ENCODE measurements around the gene WFS1. TPM values are rescaled to one million over a fixed set of nuclear protein-coding genes. Genes with fewer than 3 reads are reported as not detected.

The WFS1 gene
- polyA plus RNA-seq, 1 of the 3 experiments (the other 2 are of a cell fraction), result 18.7 TPM

DNA sequence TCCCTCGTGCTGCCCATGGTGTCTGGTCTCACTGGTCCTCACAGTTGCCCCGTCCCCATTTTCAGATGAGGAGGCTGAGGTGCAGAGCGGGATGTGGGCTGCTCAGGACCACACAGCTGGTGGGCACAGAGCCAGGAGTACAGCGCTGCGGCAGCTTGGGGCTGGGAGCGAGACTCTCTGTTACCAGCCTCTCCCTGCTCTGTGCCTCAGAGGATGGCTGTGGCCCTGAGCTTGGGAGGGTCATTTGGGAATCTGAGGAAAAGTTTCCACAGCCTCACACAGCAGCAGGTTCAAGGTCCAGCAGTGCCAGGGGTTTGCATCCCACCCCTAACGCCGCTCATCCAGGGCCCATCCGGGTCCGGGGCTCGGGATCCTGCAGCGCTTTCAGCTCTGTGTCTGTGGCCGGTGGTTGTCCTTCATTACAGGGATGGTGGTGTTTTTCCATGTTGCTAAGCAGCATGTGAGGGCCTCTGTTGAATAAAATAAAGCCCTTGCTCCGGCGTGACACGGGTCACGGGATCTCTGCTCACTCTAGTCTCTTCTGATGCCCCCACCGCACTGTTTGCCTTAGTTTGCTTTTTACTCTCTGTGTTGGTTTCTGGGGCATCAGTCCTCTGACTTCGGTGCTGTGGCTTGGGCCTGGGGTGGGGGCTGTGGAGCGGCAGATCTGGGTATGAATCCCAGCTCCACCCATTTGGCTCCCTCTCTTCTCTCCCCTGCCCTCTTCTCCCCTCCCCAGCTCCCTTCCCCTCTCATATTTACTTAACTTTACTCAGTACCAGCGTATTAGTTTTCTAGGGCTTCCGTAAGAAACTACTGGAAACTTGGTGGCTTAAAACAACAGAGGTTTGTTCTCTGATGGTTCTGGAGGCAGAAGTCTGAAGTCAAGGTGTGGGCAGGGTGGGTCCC is 6.5 kb downstream of the WFS1 start:
- WGBS (ENCODE audit: low lambda C conversion rate), result 91% methylated on average over 16 of the region's 22 CpGs
- H3K9ac ChIP-seq, result no peak overlapping the region
- TF ChIP-seq SIN3A (IDR thresholded peaks at IDR 0.05; ENCODE audit: borderline replicate concordance, low read depth, low read length) (no peak), CTCF (IDR thresholded peaks at IDR 0.05) (no peak), JUND (IDR thresholded peaks at IDR 0.05) (no peak), RXRA (IDR thresholded peaks at IDR 0.05; ENCODE audit: borderline replicate concordance, low read depth) (no peak), RAD21 (IDR thresholded peaks at IDR 0.05; ENCODE audit: low read length) (no peak)
- TF ChIP-seq, protein P1, sequence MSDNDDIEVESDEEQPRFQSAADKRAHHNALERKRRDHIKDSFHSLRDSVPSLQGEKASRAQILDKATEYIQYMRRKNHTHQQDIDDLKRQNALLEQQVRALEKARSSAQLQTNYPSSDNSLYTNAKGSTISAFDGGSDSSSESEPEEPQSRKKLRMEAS (IDR thresholded peaks at IDR 0.05; ENCODE audit: low read depth), result no peak
- H3F3A ChIP-seq (replicated peaks; ENCODE audit: insufficient read depth), result no peaks in the 10 kb centered on the region
- CTCF ChIA-PET, result interaction anchor here (0.9 to 37.6 kb wide), 5 partner anchors 25 to 278 kb away, joined by 4 to 1048 read pairs (median 4); no protein-coding TSS in a partner anchor
- H3K36me3 ChIP-seq (replicated peaks in 1 of 2; ENCODE audit: control insufficient read depth in 1 of 2, insufficient read depth in 2 of 2, low read length in 1 of 2), result peaks cover 0 to 8% of the 10 kb centered on the region in 2 experiments
- no peaks in the 10 kb centered on the region for H3K27me3 ChIP-seq (ENCODE audit: insufficient read depth)
- no peaks in the 10 kb centered on the region for H3K9me3 ChIP-seq
- H2AFZ ChIP-seq (ENCODE audit: low read depth), result no peak overlapping the region
- H3K79me2 ChIP-seq (ENCODE audit: insufficient read depth), result peaks cover 15% of the 10 kb centered on the region; the same call in 1 of the 2 replicates
- no peak overlapping the region for H3K4me2 ChIP-seq
- no peak overlapping the region for H3K4me3 ChIP-seq (ENCODE audit: low read depth in 2 of 2, low read length in 1 of 2)
- H3K9me2 ChIP-seq, result no peaks in the 10 kb centered on the region
- H3K27ac ChIP-seq (ENCODE audit: low read depth in 2 of 2, low read length in 1 of 2), result no peak overlapping the region; a peak in 1 of 4 replicates
- no peak for DNase-seq
- H4K20me1 ChIP-seq (ENCODE audit: insufficient read depth), result peaks cover 13% of the 10 kb centered on the region
- POLR2A ChIA-PET, result no interaction called here
- peaks cover 7 to 86% of the 10 kb centered on the region in 2 experiments; a peak in 3 of 4 replicates for H3K4me1 ChIP-seq (ENCODE audit: control insufficient read depth in 1 of 2, insufficient read depth in 2 of 2, low read depth in 1 of 2, low read length in 1 of 2)

GRCh38 chr4:6277139-6277802 is 7.6 kb downstream of the WFS1 start:
- TF ChIP-seq EZH2phosphoT487 (IDR thresholded peaks at IDR 0.05; ENCODE audit: borderline replicate concordance, low read depth) (no peak), SMC3 (IDR thresholded peaks at IDR 0.05; ENCODE audit: low read depth, low read length) (no peak), SIN3A (IDR thresholded peaks at IDR 0.05; ENCODE audit: borderline replicate concordance, low read depth, low read length) (no peak), JUND (IDR thresholded peaks at IDR 0.05) (no peak), RAD21 (IDR thresholded peaks at IDR 0.05; ENCODE audit: low read length) (no peak), ZBTB33 (IDR thresholded peaks at IDR 0.05; ENCODE audit: borderline replicate concordance, low read depth) (no peak), REST (IDR thresholded peaks at IDR 0.05; ENCODE audit: low read depth, low read length) (no peak)
- Histone ChIP-seq H3K4me3 (ENCODE audit: low read depth in 2 of 2, low read length in 1 of 2) (no peak overlapping the region), H3K9me2 (no peaks in the 10 kb centered on the region), H3F3A (replicated peaks; ENCODE audit: insufficient read depth) (no peaks in the 10 kb centered on the region), H3K4me2 (no peak overlapping the region), H3K36me3 (replicated peaks in 1 of 2; ENCODE audit: control insufficient read depth in 1 of 2, insufficient read depth in 2 of 2, low read length in 1 of 2) (peaks cover 0 to 9% of the 10 kb centered on the region in 2 experiments), H3K9ac (no peak overlapping the region), H4K20me1 (ENCODE audit: insufficient read depth) (peaks cover 9% of the 10 kb centered on the region), H2AFZ (ENCODE audit: low read depth) (no peak overlapping the region), H3K9me3 (no peaks in the 10 kb centered on the region), H3K79me2 (ENCODE audit: insufficient read depth) (peaks cover 15% of the 10 kb centered on the region; the same call in 1 of the 2 replicates), H3K27ac (ENCODE audit: low read depth in 2 of 2, low read length in 1 of 2) (peak overlapping the region in 1 of 2 experiments; percentile 25; a peak in 1 of 4 replicates), H3K27me3 (ENCODE audit: insufficient read depth) (no peaks in the 10 kb centered on the region), H3K4me1 (ENCODE audit: control insufficient read depth in 1 of 2, insufficient read depth in 2 of 2, low read depth in 1 of 2, low read length in 1 of 2) (peaks cover 7 to 87% of the 10 kb centered on the region in 2 experiments; a peak in 3 of 4 replicates)
- ChIA-PET CTCF (interaction anchor here (0.9 to 37.6 kb wide), 4 partner anchors 8 to 269 kb away, joined by 3 to 1048 read pairs (median 4); partner anchors contain the start of gene WFS1), POLR2A (no interaction called here)
- no peak for DNase-seq
- 95% methylated on average over 11 of the region's 24 CpGs for WGBS (ENCODE audit: low lambda C conversion rate)
